HG03460 (cell line): ENCODE measurements around the gene ITPR2.
"Not testable (repeated sequence)": the region's sequence is repeated elsewhere in the genome, so short reads cannot be mapped to it uniquely, and the experiment has no call there.

Experiments
- ATAC-seq: cut with Tn5 transposase; IDR thresholded peaks from one replicate; pipeline ENCODE4 v1.9.1; 2021; ENCODE audit not compliant: unreplicated experiment

ITPR2 gene

DNA sequence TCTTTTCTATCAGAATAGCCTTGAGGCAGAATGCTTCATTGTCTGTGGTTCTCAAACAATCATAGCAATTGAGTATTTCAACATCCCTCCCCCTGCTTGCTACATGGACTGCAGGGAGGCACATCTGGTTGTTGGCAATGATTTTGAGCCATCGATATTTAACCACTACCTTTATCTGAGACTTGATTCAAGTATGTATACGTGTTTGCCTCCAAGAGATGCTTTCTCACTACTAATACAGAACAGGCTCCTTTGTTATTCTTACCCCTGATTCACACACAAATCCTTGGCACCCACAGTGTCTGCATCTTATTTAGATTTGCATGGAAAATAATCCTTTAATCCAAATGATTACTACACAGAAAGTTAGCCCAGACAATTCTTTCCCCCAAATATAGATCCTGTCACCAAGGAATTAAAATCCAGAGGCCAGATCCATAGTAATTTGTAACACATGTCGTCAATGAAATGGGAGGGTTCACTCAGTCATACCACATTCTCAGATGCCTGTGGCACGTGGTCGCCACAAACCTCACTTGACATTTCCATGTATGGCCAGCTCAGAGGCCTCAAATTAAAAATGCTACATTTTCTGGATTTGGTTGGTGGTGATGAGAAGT lies 199.3 kb downstream of the ITPR2 start:
- no peak for ATAC-seq

DNA sequence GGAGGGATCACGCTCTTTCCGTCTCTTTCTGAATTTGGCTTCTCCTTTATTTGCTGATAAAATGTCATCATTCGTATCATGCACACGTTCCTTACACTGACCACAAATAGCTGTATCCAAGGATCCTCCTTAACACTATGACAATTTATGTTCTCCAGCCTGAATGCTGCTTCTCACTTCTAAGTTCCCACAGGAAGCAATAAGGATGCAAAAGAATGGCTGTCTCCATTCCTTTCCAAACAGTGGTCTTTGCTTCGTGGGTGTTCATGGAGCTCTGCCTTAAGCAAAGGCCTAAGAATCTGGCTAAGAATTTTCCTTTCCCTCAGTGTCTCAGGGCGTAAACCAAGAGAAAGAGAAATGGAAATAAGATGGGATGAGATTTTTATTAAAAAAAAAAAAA lies 200.2 kb downstream of the ITPR2 start:
- no peak for ATAC-seq

DNA sequence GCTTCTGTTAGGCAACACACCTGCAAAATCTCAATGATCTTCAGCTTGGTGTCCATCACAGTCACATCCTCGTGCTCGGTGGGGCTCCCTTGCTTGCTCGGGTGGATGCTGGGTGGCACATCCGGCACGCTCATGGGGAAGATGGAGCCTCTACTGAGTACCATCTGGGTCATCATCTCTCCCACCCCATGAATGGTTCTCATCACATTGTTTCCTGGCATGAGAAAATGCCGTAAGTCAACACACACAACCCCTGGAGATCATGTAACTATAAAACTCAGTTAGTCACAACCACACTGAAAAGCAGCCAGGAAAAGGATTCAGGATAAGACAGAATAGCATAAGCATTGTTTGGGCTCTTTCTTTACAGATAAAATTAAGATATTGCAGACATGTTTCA lies 201.1 kb downstream of the ITPR2 start:
- no peak for ATAC-seq

DNA sequence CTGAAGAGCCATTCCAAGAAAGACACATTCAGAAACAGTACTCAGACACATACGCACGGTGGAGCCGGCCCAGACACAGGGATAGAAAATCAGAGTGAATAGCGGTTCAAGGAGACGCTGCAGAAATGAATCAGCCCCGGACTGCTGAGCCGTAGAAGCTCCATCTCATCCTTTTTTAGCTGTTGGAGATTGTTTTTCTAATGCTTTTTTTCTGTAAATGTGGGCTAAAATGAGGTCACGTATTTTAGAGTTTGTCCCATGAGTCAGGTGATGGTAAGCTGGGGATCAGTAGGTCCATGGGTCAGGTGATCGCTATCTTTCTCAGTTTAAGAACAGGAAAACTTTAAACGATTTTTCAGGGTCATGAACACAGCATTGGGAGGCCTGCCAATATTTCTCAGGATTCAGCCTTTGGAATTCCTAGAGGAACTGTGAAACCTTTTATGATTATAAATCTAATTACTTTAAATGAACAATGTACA lies 202.4 kb downstream of the ITPR2 start:
- ATAC-seq = no peak

DNA sequence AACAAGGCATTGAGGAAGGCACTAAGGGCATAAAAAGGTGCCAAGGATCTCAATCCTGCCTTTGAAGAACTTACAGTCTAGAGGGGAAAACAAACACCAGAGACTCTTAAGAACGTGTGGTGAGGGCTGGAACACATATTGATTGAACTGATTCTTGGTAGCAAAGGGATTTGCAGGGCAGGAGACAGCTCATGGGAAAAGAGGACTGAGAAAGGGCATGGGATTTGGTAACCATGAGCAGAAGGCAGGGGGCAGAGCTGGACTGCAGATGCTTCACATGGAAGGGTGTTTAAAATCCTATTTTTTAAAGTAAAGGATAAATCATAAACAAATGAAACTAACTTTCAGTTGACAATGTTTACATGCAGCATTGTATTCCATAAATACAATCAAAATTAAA lies 203.1 kb downstream of the ITPR2 start:
- no peak for ATAC-seq

DNA sequence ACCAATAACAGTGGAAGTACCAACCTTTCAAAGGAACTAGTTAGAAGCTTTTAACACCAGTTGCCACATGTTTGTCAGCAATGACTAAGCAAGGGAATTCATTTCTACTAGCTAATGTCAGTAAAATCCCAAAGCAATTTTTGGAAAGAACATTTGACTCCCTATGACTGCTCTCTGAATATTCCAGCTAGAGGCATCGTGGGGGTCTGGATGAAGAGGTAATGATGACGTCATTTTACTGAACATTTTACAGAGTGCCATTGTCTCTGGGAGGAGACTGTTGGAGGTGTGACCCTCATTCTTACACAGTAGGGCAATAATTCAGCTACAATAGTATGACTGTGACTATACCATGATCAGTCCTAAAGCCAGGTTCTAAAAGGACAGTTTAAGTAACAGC lies 204.8 kb downstream of the ITPR2 start:
- no peak for ATAC-seq

DNA sequence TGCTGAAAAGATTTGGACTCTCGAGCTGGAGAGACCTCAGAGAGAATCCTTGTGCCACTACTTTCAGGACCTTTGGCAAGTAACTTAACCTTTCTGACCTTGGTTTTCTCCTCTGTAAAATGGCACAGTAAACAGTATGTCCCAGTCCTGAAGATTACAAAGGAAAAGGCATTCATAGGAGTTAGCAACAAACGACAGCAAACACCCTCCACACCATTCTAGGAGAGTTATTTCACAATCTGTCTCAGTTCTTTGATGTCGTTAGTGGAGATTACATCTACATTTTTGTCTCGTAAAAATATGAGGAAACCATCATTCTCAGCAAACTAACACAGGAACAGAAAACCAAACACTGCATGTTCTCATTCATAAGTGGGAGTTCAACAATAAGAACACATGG lies 205.7 kb downstream of the ITPR2 start:
- ATAC-seq = no peak

DNA sequence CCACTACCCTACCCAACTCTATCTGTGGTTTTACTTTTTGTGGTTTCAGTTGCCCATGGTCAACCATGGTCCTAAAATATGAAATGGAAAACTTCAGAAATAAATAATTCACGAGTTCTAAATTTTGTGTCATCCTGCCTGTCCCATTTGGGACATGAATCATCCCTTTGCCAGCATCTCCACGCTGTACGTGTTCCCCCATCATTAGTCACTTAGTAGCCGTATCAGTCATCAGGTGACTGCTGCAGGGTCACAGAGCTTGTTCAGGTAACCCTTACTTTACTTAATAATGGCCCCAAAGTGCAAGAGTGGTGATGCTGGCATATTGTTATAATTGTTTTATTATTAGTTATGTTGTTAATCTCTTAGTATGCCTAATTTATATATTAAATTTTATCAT lies 209.9 kb downstream of the ITPR2 start:
- no peak for ATAC-seq

DNA sequence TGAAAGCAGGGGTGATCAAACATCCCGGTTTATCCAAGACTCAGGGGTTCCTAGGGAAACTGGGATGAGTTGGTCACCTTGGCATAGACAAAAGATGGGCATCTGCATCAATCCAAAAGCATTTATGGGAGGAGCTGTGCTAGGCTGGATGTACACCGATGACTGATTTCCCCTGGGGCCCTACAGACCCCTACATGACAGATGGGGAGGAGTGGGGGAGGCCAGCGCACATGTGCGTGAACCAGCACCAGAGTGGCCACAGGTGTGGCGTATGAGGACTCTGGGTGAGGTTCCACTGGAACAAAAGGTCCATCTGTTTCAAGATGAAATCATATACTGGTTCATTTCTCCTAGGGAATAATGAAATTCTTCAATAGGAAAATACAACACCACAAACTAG lies 210.4 kb downstream of the ITPR2 start:
- no peak for ATAC-seq

DNA sequence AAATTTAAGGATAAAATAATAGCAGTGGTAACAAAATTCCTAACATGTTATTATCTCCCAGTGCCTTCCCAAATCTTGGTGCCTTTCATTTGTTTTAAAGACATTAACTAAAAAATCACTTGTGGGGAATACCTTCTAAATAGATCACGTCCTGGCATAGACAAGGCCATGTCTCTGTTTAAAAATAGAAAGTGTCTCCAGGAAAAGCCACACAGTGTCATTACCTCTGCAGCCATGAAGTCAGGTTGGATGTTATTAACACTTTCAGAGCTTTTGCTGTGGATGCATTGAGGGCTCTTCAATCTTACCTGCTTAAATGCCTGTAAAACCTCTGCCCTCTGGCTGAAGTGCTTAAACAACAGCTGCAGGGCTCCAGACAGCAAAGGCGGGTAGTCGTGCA lies 211.1 kb downstream of the ITPR2 start:
- ATAC-seq = no peak

DNA sequence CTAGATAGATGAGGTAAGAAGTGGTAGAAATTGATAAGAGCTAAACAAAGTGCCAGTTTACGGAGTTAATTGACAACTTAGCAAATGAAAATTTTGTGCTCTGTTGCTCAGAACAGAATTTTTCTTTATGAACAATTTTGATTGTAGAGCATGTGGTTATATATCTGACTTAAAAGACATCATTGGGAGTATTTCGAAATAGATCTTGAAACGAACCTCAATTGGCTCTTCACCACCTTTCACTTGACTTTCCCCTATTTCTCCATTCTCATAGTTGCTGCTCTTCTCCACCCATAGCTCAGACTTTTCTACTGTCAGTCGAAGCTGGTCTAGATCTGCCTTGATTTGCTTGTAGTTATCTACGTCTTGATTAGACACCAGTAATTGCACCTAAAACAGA lies 212.1 kb downstream of the ITPR2 start:
- ATAC-seq = no peak

DNA sequence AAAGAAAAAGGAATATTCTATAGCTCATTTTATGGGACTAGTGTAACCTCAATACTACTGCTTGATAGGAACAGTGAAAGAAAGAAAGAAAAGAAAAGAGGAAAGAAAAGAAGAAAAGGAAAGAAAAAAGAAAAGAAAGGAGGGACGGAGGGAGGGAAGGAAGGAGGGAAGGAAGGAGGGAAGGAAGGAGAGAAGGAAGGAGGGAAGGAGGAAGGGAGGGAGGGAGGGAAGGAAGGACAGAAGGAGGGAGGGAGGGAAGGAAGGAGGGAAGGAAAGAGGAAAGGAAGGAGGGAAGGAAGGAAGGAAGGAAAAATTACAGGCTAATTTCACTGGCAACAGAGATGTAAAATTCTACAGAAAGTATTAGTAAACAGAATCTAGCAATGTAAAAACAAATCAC lies 215.5 kb downstream of the ITPR2 start:
- no peak for ATAC-seq

DNA sequence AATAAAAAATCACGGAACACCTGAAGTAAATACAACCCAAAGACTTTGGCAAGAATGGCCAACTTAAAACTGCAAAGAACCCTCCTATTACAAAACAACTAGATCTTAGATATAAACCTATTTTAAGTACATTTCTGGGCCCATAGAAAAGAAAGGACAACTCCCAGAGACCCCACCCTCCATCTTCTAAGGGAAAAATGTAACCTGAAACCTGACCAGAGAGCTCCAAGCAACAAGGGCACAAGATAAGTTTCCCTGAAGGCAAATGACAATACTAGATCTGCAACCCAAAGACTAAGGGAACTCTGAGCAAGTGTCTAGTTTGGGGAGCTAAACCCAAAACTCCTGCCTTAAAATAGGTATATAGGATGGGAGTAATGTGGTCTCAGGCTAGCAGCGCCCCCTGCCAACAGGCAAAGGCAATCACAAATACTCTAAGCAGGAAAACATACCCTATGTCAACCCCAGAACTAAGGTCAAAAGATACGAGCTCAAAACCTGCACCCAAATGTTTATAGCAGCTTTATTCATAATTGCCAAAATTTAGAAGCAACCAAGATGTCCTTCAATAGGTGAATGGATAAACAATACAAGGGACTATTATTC lies 218.9 kb downstream of the ITPR2 start:
- no peak for ATAC-seq

DNA sequence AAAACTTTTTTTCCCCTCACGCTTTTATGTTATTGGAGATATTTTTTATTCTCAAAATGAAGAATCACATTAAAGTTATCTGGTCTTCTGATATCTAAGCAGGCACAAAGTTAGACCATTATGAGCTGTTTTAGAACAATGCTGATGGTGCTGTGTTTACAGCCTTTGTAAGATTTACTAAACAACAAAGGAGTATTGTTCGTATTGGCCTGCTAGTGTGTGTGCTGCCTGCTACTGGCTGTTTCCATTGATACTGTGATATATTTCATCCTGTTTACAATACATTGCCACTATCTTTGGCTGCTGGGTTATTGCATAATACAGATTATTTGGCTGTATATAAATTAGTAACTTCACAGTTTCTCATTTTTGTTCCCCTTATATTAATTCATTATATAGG lies 220.8 kb downstream of the ITPR2 start:
- ATAC-seq = no peak

DNA sequence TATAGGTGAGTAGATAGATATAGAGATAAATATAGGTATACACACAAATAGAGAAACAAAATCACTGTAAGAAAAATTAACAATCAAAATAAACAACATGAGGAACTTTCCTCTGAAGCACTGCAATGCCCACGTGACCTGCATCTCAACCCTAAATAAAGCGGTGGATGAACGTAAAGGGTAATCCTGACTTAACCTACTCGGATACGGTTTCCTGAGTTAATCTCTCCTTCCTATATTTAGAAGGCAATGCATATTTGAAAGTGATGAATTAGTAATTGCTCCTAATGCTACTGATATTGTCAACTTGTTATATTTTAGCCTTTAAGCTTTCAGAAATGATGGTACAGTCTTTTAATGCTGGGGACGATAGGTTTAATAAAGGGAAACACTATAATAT lies 221.4 kb downstream of the ITPR2 start:
- ATAC-seq = no peak

DNA sequence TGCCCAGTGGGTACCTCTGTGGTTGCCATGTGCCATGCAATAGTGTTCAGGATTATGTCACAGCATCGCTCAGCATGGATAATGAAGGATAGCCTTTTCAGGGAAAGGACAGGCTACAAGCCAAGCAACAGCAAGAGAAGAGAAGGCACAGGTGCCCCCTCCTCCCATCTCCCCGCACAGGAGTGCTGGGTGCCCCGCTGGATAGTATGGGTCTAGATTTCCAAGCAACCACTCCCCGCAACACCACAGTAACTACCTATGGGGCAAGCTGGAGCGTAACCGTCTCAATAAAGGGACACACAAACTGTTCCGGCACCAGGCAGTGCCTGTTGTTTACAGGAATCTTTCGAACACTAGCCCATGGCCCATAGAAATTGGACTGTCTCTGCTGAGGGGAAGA lies 222.2 kb downstream of the ITPR2 start:
- ATAC-seq = no peak

DNA sequence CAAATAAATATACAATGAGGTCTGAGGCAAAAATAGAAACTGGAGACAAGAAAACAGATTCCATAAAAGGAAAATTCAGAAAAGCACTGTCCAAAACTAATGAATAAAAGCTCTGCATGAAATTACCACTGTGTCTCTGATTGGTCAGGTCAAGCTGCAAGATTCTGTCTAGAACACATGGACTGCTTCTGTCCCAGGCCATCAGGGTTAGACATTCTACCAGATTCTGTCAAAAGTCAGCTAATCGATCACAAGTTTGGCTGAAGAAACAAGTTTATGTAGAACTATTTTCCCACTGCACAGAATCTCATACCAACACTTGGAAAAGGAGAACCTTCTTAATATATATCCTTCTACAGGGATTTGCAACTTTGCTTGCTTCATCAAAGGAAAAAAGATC lies 223.0 kb downstream of the ITPR2 start:
- no peak for ATAC-seq

DNA sequence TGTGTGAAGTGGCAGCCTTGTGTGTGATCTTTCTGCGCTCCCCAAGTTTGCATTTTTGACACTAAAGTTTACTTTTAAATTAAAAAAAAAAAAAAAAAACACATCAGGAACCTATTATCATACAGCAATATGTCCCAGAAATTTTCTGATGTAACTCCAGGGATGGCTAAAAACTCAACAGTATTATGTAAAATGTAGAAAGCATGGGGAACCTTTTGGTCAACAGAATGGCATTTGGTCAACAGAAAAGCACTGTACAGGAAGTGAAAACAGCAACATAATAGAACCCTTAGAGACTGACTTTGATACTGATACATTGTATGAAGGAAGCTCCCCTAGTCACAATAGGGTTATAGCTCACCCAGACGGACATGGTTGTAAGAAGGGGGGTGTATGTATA lies 224.3 kb downstream of the ITPR2 start:
- no peak for ATAC-seq

DNA sequence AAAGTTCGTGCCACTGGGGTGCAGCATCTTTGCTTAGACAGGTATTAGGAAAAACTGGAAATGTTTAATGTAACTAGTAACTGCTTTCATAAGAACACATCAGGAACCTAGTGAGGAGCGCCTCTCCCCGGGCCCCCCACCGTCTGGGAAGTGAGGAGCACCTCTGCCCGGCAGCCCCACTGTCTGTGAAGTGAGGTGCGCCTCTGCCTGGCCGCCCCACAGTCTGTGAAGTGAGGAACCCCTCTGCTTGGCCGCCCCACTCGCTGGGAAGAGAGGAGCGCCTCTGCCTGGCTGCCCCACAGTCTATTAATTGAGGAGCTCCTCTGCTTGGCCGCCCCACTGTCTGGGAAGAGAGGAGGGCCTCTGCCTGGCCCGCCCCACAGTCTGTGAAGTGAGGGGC lies 224.7 kb downstream of the ITPR2 start:
- ATAC-seq = no peak

DNA sequence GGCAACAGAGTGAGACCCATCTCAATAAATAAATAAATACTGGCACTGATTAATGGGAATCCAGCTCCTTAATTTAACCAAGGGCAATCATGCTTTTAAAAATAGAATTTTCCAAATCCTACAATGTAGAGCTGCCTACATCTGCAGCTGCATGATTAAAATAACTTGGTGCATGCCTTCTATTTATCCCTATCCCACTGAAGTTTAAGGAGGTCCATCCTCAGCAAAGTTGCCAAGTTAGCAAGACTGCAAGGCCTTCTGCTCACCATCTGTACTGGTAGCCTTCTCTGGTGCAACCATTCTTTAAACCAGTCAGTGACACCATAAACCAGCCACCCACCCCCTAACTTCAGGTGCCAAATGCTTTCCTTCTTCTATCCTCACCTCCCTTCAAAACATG lies 226.1 kb downstream of the ITPR2 start:
- no peak for ATAC-seq

DNA sequence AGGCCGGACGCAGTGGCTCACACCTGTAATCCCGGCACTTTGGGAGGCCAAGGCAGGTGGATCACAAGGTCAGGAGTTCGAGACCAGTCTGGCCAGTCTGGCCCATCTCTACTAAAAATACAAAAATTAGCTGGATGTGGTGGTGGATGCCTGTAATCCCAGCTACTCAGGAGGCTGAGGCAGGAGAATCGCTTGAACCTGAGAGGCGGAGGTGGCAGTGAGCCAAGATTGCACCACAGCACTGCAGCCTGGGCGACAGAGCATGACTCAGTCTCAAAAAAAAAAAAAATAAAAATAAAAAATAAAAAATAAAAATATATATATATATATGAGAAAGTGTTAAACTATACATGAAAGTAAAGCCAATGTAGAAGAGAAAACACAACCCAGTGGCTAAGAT lies 228.2 kb downstream of the ITPR2 start:
- ATAC-seq = not testable (repeated sequence)

DNA sequence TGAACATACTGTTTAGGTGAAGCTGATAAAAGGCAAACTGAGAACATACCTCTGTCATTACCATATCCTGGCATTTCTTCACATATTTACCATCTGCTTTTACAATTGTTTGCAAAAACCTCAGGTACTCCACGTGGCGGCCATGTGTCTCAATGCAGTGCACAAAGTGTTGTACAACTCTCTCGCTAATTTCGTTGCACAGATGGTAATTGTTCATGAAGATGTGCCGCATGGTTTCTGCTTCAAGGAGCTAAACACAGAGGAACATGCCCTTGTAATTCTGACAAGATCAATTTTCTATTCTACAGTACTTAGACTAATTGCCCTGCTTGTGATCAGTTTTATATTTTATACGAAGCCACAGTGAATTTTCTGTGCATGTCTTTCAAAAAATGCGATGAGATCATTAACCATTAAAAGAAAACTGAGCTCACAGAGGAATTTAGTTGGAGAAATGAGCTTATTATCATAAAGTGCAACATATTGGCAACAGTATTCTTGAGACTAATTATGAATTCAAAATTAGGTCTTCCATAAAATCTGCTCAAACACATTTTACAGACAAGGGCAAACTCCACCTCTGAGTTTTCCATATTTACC lies 233.8 kb downstream of the ITPR2 start:
- no peak for ATAC-seq

DNA sequence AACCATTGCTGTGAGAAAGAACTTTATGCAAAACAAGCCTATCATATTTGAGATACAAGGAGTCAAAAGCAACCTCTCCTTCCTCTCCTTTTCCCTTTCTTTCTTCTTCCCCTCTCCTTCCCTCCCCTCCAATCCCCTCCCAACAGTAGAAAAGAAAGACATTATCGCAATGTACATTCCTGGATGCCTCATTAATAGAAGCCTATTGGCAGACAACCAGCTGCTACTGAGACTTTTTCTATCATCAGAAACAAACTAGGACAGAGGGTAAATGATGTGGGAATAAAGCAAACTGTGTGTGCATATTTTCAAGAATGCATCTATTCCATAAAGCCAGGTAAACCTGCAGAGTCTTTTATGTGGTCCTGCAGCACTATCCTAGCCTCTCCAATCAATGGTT lies 237.2 kb downstream of the ITPR2 start:
- ATAC-seq = no peak
